PC-3 (cell line): ENCODE results near the gene INO80C.

ENCODE experiments used
- EZH2 ChIP-seq: fragments of 300-600 bp; sonication (generic); IDR thresholded peaks from one replicate; pipeline ENCODE4 v1.6.1; 2017; ENCODE audit warnings: antibody characterized with exemption, mild to moderate bottlenecking, low read length; ENCODE audit not compliant: unreplicated experiment
- EZH2phosphoT487 ChIP-seq: fragments of 300-600 bp; sonication (generic); IDR thresholded peaks from 2 replicates; pipeline ENCODE4 v1.6.1; 2018; ENCODE audit warnings: mild to moderate bottlenecking, antibody characterized with exemption, low read length, borderline replicate concordance
- TF ChIP-seq, protein P1 (sequence below): fragments of 300-600 bp; sonication (generic); conservative IDR thresholded peaks from 2 replicates; pipeline ENCODE4 v1.5.1; 2017; ENCODE audit warnings: antibody characterized with exemption, low read depth, mild to moderate bottlenecking, low read length

DNA sequence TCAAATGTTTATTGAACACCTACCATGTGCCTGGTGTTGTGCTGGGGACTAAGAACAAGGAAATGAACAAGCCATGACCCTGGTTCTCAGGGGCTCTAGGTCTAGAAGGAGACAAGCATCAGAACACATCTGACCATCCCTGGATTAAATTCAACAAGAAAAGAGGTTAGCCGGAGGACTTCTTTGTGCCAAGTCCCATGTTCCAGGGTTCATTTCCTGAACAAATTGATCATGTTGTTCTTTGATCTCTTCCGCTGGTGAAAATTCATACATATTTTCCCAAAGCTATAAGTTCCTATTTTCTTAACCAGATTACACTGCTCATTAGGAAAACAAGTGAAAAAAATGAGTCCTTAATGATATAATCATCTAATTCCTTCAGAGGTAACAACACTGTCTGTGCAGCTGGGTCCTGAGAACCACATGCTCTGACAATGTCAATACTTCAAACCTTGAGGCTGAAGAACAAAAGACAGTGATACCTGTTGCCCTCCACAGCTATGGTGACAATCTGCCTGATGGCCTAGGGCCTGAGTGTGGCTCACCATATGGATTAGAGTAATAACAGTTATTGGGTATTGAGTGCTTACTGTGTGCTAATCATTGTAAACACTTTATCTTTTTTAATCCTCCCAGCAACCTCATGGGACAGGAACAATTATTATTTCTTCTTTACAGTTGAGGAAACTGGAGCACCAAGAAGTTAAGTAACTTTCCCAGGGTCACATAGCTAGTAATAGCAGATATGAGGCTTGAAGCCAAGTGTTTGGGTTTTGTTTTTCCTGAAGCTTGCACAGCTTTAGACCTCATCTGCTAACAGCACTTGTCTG lies 24.6 kb upstream of the INO80C start:
- TF ChIP-seq, protein P1, sequence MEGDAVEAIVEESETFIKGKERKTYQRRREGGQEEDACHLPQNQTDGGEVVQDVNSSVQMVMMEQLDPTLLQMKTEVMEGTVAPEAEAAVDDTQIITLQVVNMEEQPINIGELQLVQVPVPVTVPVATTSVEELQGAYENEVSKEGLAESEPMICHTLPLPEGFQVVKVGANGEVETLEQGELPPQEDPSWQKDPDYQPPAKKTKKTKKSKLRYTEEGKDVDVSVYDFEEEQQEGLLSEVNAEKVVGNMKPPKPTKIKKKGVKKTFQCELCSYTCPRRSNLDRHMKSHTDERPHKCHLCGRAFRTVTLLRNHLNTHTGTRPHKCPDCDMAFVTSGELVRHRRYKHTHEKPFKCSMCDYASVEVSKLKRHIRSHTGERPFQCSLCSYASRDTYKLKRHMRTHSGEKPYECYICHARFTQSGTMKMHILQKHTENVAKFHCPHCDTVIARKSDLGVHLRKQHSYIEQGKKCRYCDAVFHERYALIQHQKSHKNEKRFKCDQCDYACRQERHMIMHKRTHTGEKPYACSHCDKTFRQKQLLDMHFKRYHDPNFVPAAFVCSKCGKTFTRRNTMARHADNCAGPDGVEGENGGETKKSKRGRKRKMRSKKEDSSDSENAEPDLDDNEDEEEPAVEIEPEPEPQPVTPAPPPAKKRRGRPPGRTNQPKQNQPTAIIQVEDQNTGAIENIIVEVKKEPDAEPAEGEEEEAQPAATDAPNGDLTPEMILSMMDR, result no peak
- TF ChIP-seq EZH2phosphoT487 (no peak), EZH2 (no peak)
